HCT116 (cell line): ENCODE measurements around the gene FGGY. TPM values are rescaled to one million over a fixed set of nuclear protein-coding genes. Genes with fewer than 3 reads are reported as not detected.
"Not testable (repeated sequence)": the region's sequence is repeated elsewhere in the genome, so short reads cannot be mapped to it uniquely, and the experiment has no call there.

Experiments used
- ATAC-seq: fragments of 200-7000 bp; cut with Tn5 transposase; 2 replicates; pipeline ENCODE4 v1.9.1; 2020; ENCODE audit warnings: mild to moderate bottlenecking, moderate library complexity
- BruUV-seq: library from RNA; stranded (reverse); fragments of 400-500 nt; replicated peaks from 2 replicates; lab custom pipeline; 2021; lab: Mats Ljungman, UMichigan
- CTCF ChIA-PET: fragments of 300-600 bp; sonication (Branson Sonifier 250); formaldehyde crosslinking; loops from one replicate; lab custom pipeline; 2021; ENCODE audit warnings: antibody characterized with exemption; lab: Charles Lee
- POLR2A ChIA-PET: fragments of 300-600, 350-600 bp; sonication (Branson Sonifier 250); formaldehyde crosslinking; loops from one replicate; lab custom pipeline; 2021; ENCODE audit warnings: antibody characterized with exemption; lab: Charles Lee
- RAD21 ChIA-PET, 2 experiments: fragments of 300-600 bp; sonication (Branson Sonifier 250); formaldehyde crosslinking; loops; one replicate each; lab custom pipeline; 2023; ENCODE audit warnings: low total read pairs in 2 of 2; ENCODE audit not compliant: uncharacterized antibody in 2 of 2, unreplicated experiment in 2 of 2, low non-redundant PET in 1 of 2; lab: Charles Lee
- DNase-seq: peaks from one replicate; pipeline ENCODE4 v3.0.0-alpha.2; 2010; ENCODE audit warnings: low read depth, low spot score
- H2AFZ ChIP-seq: fragments of 200-600 bp; shearing (Covaris generic), sonication (generic); 2 replicates; pipeline ENCODE4 v1.6.1; 2017; ENCODE audit warnings: low read depth, mixed run types, mixed read lengths, antibody characterized with exemption, low read length; ENCODE audit not compliant: poor library complexity, severe bottlenecking
- H3K27ac ChIP-seq: 2 replicates; pipeline ENCODE4 v1.5.1; 2012; ENCODE audit warnings: low read depth, low read length
- H3K27me3 ChIP-seq: fragments of 200-600 bp; sonication (generic); 2 replicates; pipeline ENCODE4 v1.6.1; 2016; ENCODE audit warnings: mixed run types, low read length, mixed read lengths; ENCODE audit not compliant: insufficient read depth
- H3K36me3 ChIP-seq, 2 experiments: fragments of 200-500 bp in 1 of 2; fragments of 200-600 bp in 1 of 2; sonication (Bioruptor generic) in 1 of 2; sonication (generic) in 1 of 2; 2 replicates each; pipeline versions ENCODE4 v1.5.1 to v1.6.1; 2014 to 2016; ENCODE audit warnings: low read length in 2 of 2, inconsistent platforms in 1 of 2, mixed read lengths in 1 of 2, mixed run types in 1 of 2; ENCODE audit not compliant: insufficient read depth in 2 of 2, control insufficient read depth in 1 of 2
- H3K4me1 ChIP-seq, 2 experiments: fragments of 200-600 bp in 1 of 2; sonication (generic) in 1 of 2; 2 replicates each; pipeline versions ENCODE4 v1.5.1 to v1.6.1; 2012 to 2017; ENCODE audit warnings: low read length in 2 of 2, inconsistent platforms in 1 of 2, mild to moderate bottlenecking in 1 of 2, mixed read lengths in 1 of 2, mixed run types in 1 of 2, moderate library complexity in 1 of 2; ENCODE audit not compliant: insufficient read depth in 2 of 2, control insufficient read depth in 1 of 2
- H3K4me2 ChIP-seq: fragments of 200-600 bp; sonication (generic); 2 replicates; pipeline ENCODE4 v1.6.1; 2017; ENCODE audit warnings: mixed run types, low read length, mixed read lengths
- H3K4me3 ChIP-seq, 2 experiments: fragments of 200-600 bp in 1 of 2; sonication (generic) in 1 of 2; replicated peaks in 1 of 2; 2 replicates each; pipeline ENCODE4 v1.5.1; 2011 to 2016; ENCODE audit warnings: low read length in 2 of 2, control low read depth in 1 of 2, low read depth in 1 of 2, mild to moderate bottlenecking in 1 of 2, mixed read lengths in 1 of 2, mixed run types in 1 of 2
- H3K79me2 ChIP-seq: fragments of 200-600 bp; sonication (generic); 2 replicates; pipeline ENCODE4 v1.6.1; 2017; ENCODE audit warnings: mild to moderate bottlenecking, mixed run types, low read length, moderate library complexity, mixed read lengths; ENCODE audit not compliant: insufficient read depth
- H3K9ac ChIP-seq: fragments of 200-600 bp; sonication (generic); 2 replicates; pipeline ENCODE4 v1.6.1; 2016; ENCODE audit warnings: low read length, mixed read lengths
- H3K9me2 ChIP-seq: fragments of 200-600 bp; sonication (generic), shearing (Covaris generic); 2 replicates; pipeline ENCODE4 v1.6.1; 2017; ENCODE audit warnings: mixed run types, mild to moderate bottlenecking, moderate library complexity; ENCODE audit not compliant: insufficient read depth
- H3K9me3 ChIP-seq, 2 experiments: fragments of 200-500 bp in 1 of 2; fragments of 200-600 bp in 1 of 2; sonication (Bioruptor generic) in 1 of 2; sonication (generic) in 1 of 2; 2 replicates each; pipeline ENCODE4 v1.6.1; 2014 to 2017; ENCODE audit warnings: low read length in 2 of 2, mixed read lengths in 2 of 2, inconsistent platforms in 1 of 2, low read depth in 1 of 2, mild to moderate bottlenecking in 1 of 2, mixed run types in 1 of 2, moderate library complexity in 1 of 2; ENCODE audit not compliant: control insufficient read depth in 1 of 2, insufficient read depth in 1 of 2
- H4K20me1 ChIP-seq: fragments of 200-600 bp; sonication (generic), shearing (Covaris generic); 2 replicates; pipeline ENCODE4 v1.6.1; 2017; ENCODE audit warnings: mixed run types, mild to moderate bottlenecking, moderate library complexity; ENCODE audit not compliant: insufficient read depth
- CTCF ChIP-seq, 3 experiments: fragments of 200-600 bp in 1 of 3; sonication (generic) in 1 of 3; IDR thresholded peaks in 2 of 3; conservative IDR thresholded peaks in 1 of 3; 2 replicates each; pipeline ENCODE4 v1.5.1; 2012 to 2017; ENCODE audit warnings: low read depth in 2 of 3, low read length in 2 of 3, antibody characterized with exemption in 1 of 3, borderline replicate concordance in 1 of 3, control low read depth in 1 of 3, mild to moderate bottlenecking in 1 of 3, mixed read lengths in 1 of 3, mixed run types in 1 of 3, moderate library complexity in 1 of 3; ENCODE audit not compliant: insufficient read depth in 1 of 3
- EZH2 ChIP-seq: fragments of 200-600 bp; sonication (generic); IDR thresholded peaks from 2 replicates; pipeline ENCODE4 v1.6.1; 2017; ENCODE audit warnings: antibody characterized with exemption, mixed run types
- MAX ChIP-seq: IDR thresholded peaks from 2 replicates; pipeline ENCODE4 v1.6.1; 2012
- RAD21 ChIP-seq: IDR thresholded peaks from 2 replicates; pipeline ENCODE4 v1.6.1; 2012; ENCODE audit warnings: low read depth, mild to moderate bottlenecking
- REST ChIP-seq: IDR thresholded peaks from 2 replicates; pipeline ENCODE4 v1.6.1; 2012; ENCODE audit warnings: low read depth
- SIN3A ChIP-seq: IDR thresholded peaks from 2 replicates; pipeline ENCODE4 v1.6.1; 2012; ENCODE audit warnings: low read depth
- TCF7L2 ChIP-seq: IDR thresholded peaks from 2 replicates; pipeline ENCODE4 v1.7.0; 2011; ENCODE audit warnings: borderline replicate concordance, inconsistent platforms; ENCODE audit not compliant: insufficient read depth, insufficient read length; ENCODE audit errors: extremely low read depth
- ZBTB33 ChIP-seq: IDR thresholded peaks from 2 replicates; pipeline ENCODE4 v1.6.1; 2011; ENCODE audit warnings: mild to moderate bottlenecking, low read length, moderate library complexity; ENCODE audit not compliant: insufficient replicate concordance; ENCODE audit errors: extremely low read depth
- ZFX ChIP-seq: fragments of 450-650 bp; IDR thresholded peaks from 2 replicates; pipeline ENCODE4 v1.6.1; 2017
- intact Hi-C: fragments of 100-400 bp; cut with micrococcal nuclease; formaldehyde crosslinking; loops from 2 replicates; pipeline ENCODE4 v1.10.0; 2022
- total RNA-seq: library from RNA; stranded (reverse); gene quantifications from one replicate; pipeline ENCODE4 v1.2.1, GENCODE V29; 2021; ENCODE audit not compliant: unreplicated experiment

FGGY gene
- total RNA-seq, 1 experiment from 2014 or later: 10.6 TPM

- ATAC-seq, H3K79me2 ChIP-seq, H3K27me3 ChIP-seq, H2AFZ ChIP-seq, H3K9me3 ChIP-seq, H3K27ac ChIP-seq, H4K20me1 ChIP-seq, H3K4me3 ChIP-seq, H3K4me2 ChIP-seq, BruUV-seq, H3K36me3 ChIP-seq, H3K9me2 ChIP-seq, RAD21 ChIA-PET, DNase-seq, POLR2A ChIA-PET, CTCF ChIA-PET, intact Hi-C loops, H3K9ac ChIP-seq: not testable (repeated sequence)
- peaks cover 10 to 12% of the 10 kb centered on the region in 2 experiments for H3K4me1 ChIP-seq
These were observed 439.0 kb downstream of the FGGY start for GRCh38 chr1:59735927-59736326.

GRCh38 chr1:59736744-59737143 lies 439.9 kb downstream of the FGGY start:
- TF ChIP-seq SIN3A (no peak), MAX (no peak), ZFX (no peak), ZBTB33 (no peak), EZH2 (no peak), REST (no peak), CTCF (IDR thresholded peaks at IDR 0.05 in 2 of 3, conservative IDR thresholded peaks at IDR 0.05 in 1 of 3; ENCODE audit: borderline replicate concordance in 1 of 3, insufficient read depth in 1 of 3, low read depth in 2 of 3, low read length in 2 of 3) (no peak), RAD21 (no peak), TCF7L2 (no peak)
- CTCF ChIA-PET: no interaction called here

More at GRCh38 chr1:59736744-59737143, 439.9 kb downstream of the FGGY start:
- Histone ChIP-seq H3K79me2 (no peaks in the 10 kb centered on the region), H3K27ac (no peak overlapping the region), H3K4me3 (no peak overlapping the region), H3K4me2 (no peak overlapping the region), H3K27me3 (no peaks in the 10 kb centered on the region), H3K36me3 (no peaks in the 10 kb centered on the region), H3K9ac (no peak overlapping the region), H4K20me1 (no peaks in the 10 kb centered on the region), H3K9me3 (no peaks in the 10 kb centered on the region), H2AFZ (no peak overlapping the region), H3K9me2 (no peaks in the 10 kb centered on the region), H3K4me1 (peaks cover 4% of the 10 kb centered on the region in 2 experiments)
- ChIA-PET RAD21 (no interaction called here), POLR2A (no interaction called here)
- no peak for DNase-seq
- no TSS peak for BruUV-seq
- intact Hi-C loops: no loop called here
- no peak for ATAC-seq
